GM10266 (cell line): ENCODE data around the gene CYSTM1.

Experiments used
- DNase-seq: peaks from one replicate; pipeline ENCODE4 v3.0.0; 2012; ENCODE audit errors: extremely low spot score
- CTCF ChIP-seq: IDR thresholded peaks from 2 replicates; pipeline ENCODE4 v1.5.1; 2012; ENCODE audit warnings: mild to moderate bottlenecking, low read depth; ENCODE audit not compliant: control insufficient read depth, insufficient read depth; ENCODE audit errors: missing control alignments

The CYSTM1 gene

GRCh38 chr5:140142856-140143255 is 32.1 kb upstream of the CYSTM1 start:
- DNase-seq = no peak
- TF ChIP-seq CTCF = no peak

GRCh38 chr5:140143521-140144258 is 31.3 kb upstream of the CYSTM1 start:
- no peak for DNase-seq
- no peak for TF ChIP-seq CTCF

GRCh38 chr5:140145256-140145655 is 29.7 kb upstream of the CYSTM1 start:
- no peak for DNase-seq
- TF ChIP-seq CTCF = no peak

- TF ChIP-seq CTCF = peak; percentile 65
- DNase-seq = peak; percentile 75
Measured at GRCh38 chr5:140145818-140146522, 29.0 kb upstream of the CYSTM1 start.

- no peak for TF ChIP-seq CTCF
- DNase-seq = no peak
Measured at GRCh38 chr5:140146523-140146842, 28.5 kb upstream of the CYSTM1 start.

GRCh38 chr5:140147460-140147859 is 27.5 kb upstream of the CYSTM1 start:
- DNase-seq = no peak
- no peak for TF ChIP-seq CTCF

GRCh38 chr5:140148508-140148907 is 26.5 kb upstream of the CYSTM1 start:
- DNase-seq = no peak
- no peak for TF ChIP-seq CTCF
